ENCODE data around the gene DCTD.

- TF ChIP-seq POLR2A (IDR thresholded peaks at IDR 0.05) (no peak), CTCF (IDR thresholded peaks at IDR 0.05) (no peak)
Measured at GRCh38 chr4:182883351-182883750, 33.8 kb downstream of the DCTD start.
